ENCODE measurements around the gene LRRN1. TPM values are rescaled to one million over a fixed set of nuclear protein-coding genes. Genes with fewer than 3 reads are reported as not detected.

The LRRN1 gene
- polyA plus RNA-seq, 2 donors: 0.10 to 0.18 TPM

GRCh38 chr3:3802046-3802445, 2.8 kb downstream of the LRRN1 start:
- Histone ChIP-seq H3K9me3 (ENCODE audit: control insufficient read depth in 2 of 2, insufficient read depth in 1 of 2, low read depth in 1 of 2, low read length in 1 of 2) (no peaks in the 10 kb centered on the region), H3K4me3 (ENCODE audit: low read depth in 1 of 2, low read length in 2 of 2) (no peak overlapping the region)

GRCh38 chr3:3804560-3804959, 5.3 kb downstream of the LRRN1 start:
- peaks cover 6 to 7% of the 10 kb centered on the region in 2 donors for H3K4me1 ChIP-seq (ENCODE audit: control insufficient read depth in 2 of 2, insufficient read depth in 2 of 2, low read length in 1 of 2)
- WGBS, 2 donors: 85 to 90% methylated on average over 2 of the region's 2 CpGs

More at GRCh38 chr3:3802046-3802445, 2.8 kb downstream of the LRRN1 start:
- H3K27ac ChIP-seq (ENCODE audit: low read depth in 2 of 2, low read length in 1 of 2): no peak overlapping the region
- H3K27me3 ChIP-seq (ENCODE audit: control insufficient read depth in 1 of 2, insufficient read depth in 2 of 2, low read length in 2 of 2): peaks cover 0 to 3% of the 10 kb centered on the region in 2 donors
- no peaks in the 10 kb centered on the region for H3K36me3 ChIP-seq (ENCODE audit: control insufficient read depth in 2 of 2, insufficient read depth in 2 of 2, low read length in 1 of 2)
- peaks cover 7 to 10% of the 10 kb centered on the region in 2 donors for H3K4me1 ChIP-seq (ENCODE audit: control insufficient read depth in 2 of 2, insufficient read depth in 2 of 2, low read length in 1 of 2)
- 84 to 85% methylated on average over 13 of the region's 13 CpGs for WGBS, 2 donors

GRCh38 chr3:3806092-3806491, 6.9 kb downstream of the LRRN1 start:
- WGBS, 2 donors: 94% methylated on average over 7 of the region's 7 CpGs
- Histone ChIP-seq H3K27me3 (ENCODE audit: control insufficient read depth in 1 of 2, insufficient read depth in 2 of 2, low read length in 2 of 2) (no peaks in the 10 kb centered on the region), H3K4me1 (ENCODE audit: control insufficient read depth in 2 of 2, insufficient read depth in 2 of 2, low read length in 1 of 2) (no peaks in the 10 kb centered on the region), H3K36me3 (ENCODE audit: control insufficient read depth in 2 of 2, insufficient read depth in 2 of 2, low read length in 1 of 2) (no peaks in the 10 kb centered on the region), H3K4me3 (ENCODE audit: low read depth in 1 of 2, low read length in 2 of 2) (no peak overlapping the region), H3K9me3 (ENCODE audit: control insufficient read depth in 2 of 2, insufficient read depth in 1 of 2, low read depth in 1 of 2, low read length in 1 of 2) (no peaks in the 10 kb centered on the region), H3K27ac (ENCODE audit: low read depth in 2 of 2, low read length in 1 of 2) (no peak overlapping the region)

More at GRCh38 chr3:3804560-3804959, 5.3 kb downstream of the LRRN1 start:
- Histone ChIP-seq H3K36me3 (ENCODE audit: control insufficient read depth in 2 of 2, insufficient read depth in 2 of 2, low read length in 1 of 2) (no peaks in the 10 kb centered on the region), H3K9me3 (ENCODE audit: control insufficient read depth in 2 of 2, insufficient read depth in 1 of 2, low read depth in 1 of 2, low read length in 1 of 2) (no peaks in the 10 kb centered on the region), H3K27ac (ENCODE audit: low read depth in 2 of 2, low read length in 1 of 2) (no peak overlapping the region), H3K27me3 (ENCODE audit: control insufficient read depth in 1 of 2, insufficient read depth in 2 of 2, low read length in 2 of 2) (peaks cover 0 to 3% of the 10 kb centered on the region in 2 donors), H3K4me3 (ENCODE audit: low read depth in 1 of 2, low read length in 2 of 2) (no peak overlapping the region)

GRCh38 chr3:3806856-3807255, 7.6 kb downstream of the LRRN1 start:
- Histone ChIP-seq H3K4me1 (ENCODE audit: control insufficient read depth in 2 of 2, insufficient read depth in 2 of 2, low read length in 1 of 2) (no peaks in the 10 kb centered on the region), H3K4me3 (ENCODE audit: low read depth in 1 of 2, low read length in 2 of 2) (no peak overlapping the region), H3K27me3 (ENCODE audit: control insufficient read depth in 1 of 2, insufficient read depth in 2 of 2, low read length in 2 of 2) (no peaks in the 10 kb centered on the region), H3K27ac (ENCODE audit: low read depth in 2 of 2, low read length in 1 of 2) (no peak overlapping the region), H3K36me3 (ENCODE audit: control insufficient read depth in 2 of 2, insufficient read depth in 2 of 2, low read length in 1 of 2) (no peaks in the 10 kb centered on the region), H3K9me3 (ENCODE audit: control insufficient read depth in 2 of 2, insufficient read depth in 1 of 2, low read depth in 1 of 2, low read length in 1 of 2) (no peaks in the 10 kb centered on the region)
- 90 to 94% methylated on average over 6 of the region's 6 CpGs for WGBS, 2 donors

- peaks cover 0 to 4% of the 10 kb centered on the region in 2 donors for H3K36me3 ChIP-seq (ENCODE audit: control insufficient read depth in 2 of 2, insufficient read depth in 2 of 2, low read length in 1 of 2)
- no peak overlapping the region for H3K27ac ChIP-seq (ENCODE audit: low read depth in 2 of 2, low read length in 1 of 2)
- no peaks in the 10 kb centered on the region for H3K27me3 ChIP-seq (ENCODE audit: control insufficient read depth in 1 of 2, insufficient read depth in 2 of 2, low read length in 2 of 2)
- H3K4me1 ChIP-seq (ENCODE audit: control insufficient read depth in 2 of 2, insufficient read depth in 2 of 2, low read length in 1 of 2): no peaks in the 10 kb centered on the region
- no peak overlapping the region for H3K4me3 ChIP-seq (ENCODE audit: low read depth in 1 of 2, low read length in 2 of 2)
- WGBS, 2 donors: 91 to 94% methylated on average over 5 of the region's 5 CpGs
- no peaks in the 10 kb centered on the region for H3K9me3 ChIP-seq (ENCODE audit: control insufficient read depth in 2 of 2, insufficient read depth in 1 of 2, low read depth in 1 of 2, low read length in 1 of 2)
Observed at GRCh38 chr3:3813013-3813412, 13.8 kb downstream of the LRRN1 start.

- 86 to 91% methylated on average over 1 of the region's 1 CpG for WGBS, 2 donors
- Histone ChIP-seq H3K4me3 (ENCODE audit: low read depth in 1 of 2, low read length in 2 of 2) (no peak overlapping the region), H3K9me3 (ENCODE audit: control insufficient read depth in 2 of 2, insufficient read depth in 1 of 2, low read depth in 1 of 2, low read length in 1 of 2) (no peaks in the 10 kb centered on the region), H3K27ac (ENCODE audit: low read depth in 2 of 2, low read length in 1 of 2) (no peak overlapping the region), H3K4me1 (ENCODE audit: control insufficient read depth in 2 of 2, insufficient read depth in 2 of 2, low read length in 1 of 2) (no peaks in the 10 kb centered on the region), H3K36me3 (ENCODE audit: control insufficient read depth in 2 of 2, insufficient read depth in 2 of 2, low read length in 1 of 2) (peaks cover 0 to 4% of the 10 kb centered on the region in 2 donors), H3K27me3 (ENCODE audit: control insufficient read depth in 1 of 2, insufficient read depth in 2 of 2, low read length in 2 of 2) (no peaks in the 10 kb centered on the region)
Observed at GRCh38 chr3:3815206-3815605, 16.0 kb downstream of the LRRN1 start.

GRCh38 chr3:3816034-3816433, 16.8 kb downstream of the LRRN1 start:
- Histone ChIP-seq H3K4me3 (ENCODE audit: low read depth in 1 of 2, low read length in 2 of 2) (no peak overlapping the region), H3K9me3 (ENCODE audit: control insufficient read depth in 2 of 2, insufficient read depth in 1 of 2, low read depth in 1 of 2, low read length in 1 of 2) (no peaks in the 10 kb centered on the region), H3K36me3 (ENCODE audit: control insufficient read depth in 2 of 2, insufficient read depth in 2 of 2, low read length in 1 of 2) (peaks cover 0 to 4% of the 10 kb centered on the region in 2 donors), H3K4me1 (ENCODE audit: control insufficient read depth in 2 of 2, insufficient read depth in 2 of 2, low read length in 1 of 2) (no peaks in the 10 kb centered on the region), H3K27ac (ENCODE audit: low read depth in 2 of 2, low read length in 1 of 2) (no peak overlapping the region), H3K27me3 (ENCODE audit: control insufficient read depth in 1 of 2, insufficient read depth in 2 of 2, low read length in 2 of 2) (no peaks in the 10 kb centered on the region)
- WGBS, 2 donors: 93 to 96% methylated on average over 1 of the region's 1 CpG

GRCh38 chr3:3817865-3818264, 18.6 kb downstream of the LRRN1 start:
- Histone ChIP-seq H3K9me3 (ENCODE audit: control insufficient read depth in 2 of 2, insufficient read depth in 1 of 2, low read depth in 1 of 2, low read length in 1 of 2) (no peaks in the 10 kb centered on the region), H3K4me1 (ENCODE audit: control insufficient read depth in 2 of 2, insufficient read depth in 2 of 2, low read length in 1 of 2) (no peaks in the 10 kb centered on the region), H3K4me3 (ENCODE audit: low read depth in 1 of 2, low read length in 2 of 2) (no peak overlapping the region), H3K27me3 (ENCODE audit: control insufficient read depth in 1 of 2, insufficient read depth in 2 of 2, low read length in 2 of 2) (no peaks in the 10 kb centered on the region), H3K27ac (ENCODE audit: low read depth in 2 of 2, low read length in 1 of 2) (no peak overlapping the region), H3K36me3 (ENCODE audit: control insufficient read depth in 2 of 2, insufficient read depth in 2 of 2, low read length in 1 of 2) (peaks cover 0 to 4% of the 10 kb centered on the region in 2 donors)
- WGBS, 2 donors: 58 to 76% methylated on average over 5 of the region's 5 CpGs

- WGBS, 2 donors: 71 to 80% methylated on average over 4 of the region's 4 CpGs
- no peak overlapping the region for H3K27ac ChIP-seq (ENCODE audit: low read depth in 2 of 2, low read length in 1 of 2)
- H3K4me1 ChIP-seq (ENCODE audit: control insufficient read depth in 2 of 2, insufficient read depth in 2 of 2, low read length in 1 of 2): no peaks in the 10 kb centered on the region
- peaks cover 0 to 1% of the 10 kb centered on the region in 2 donors for H3K36me3 ChIP-seq (ENCODE audit: control insufficient read depth in 2 of 2, insufficient read depth in 2 of 2, low read length in 1 of 2)
- H3K9me3 ChIP-seq (ENCODE audit: control insufficient read depth in 2 of 2, insufficient read depth in 1 of 2, low read depth in 1 of 2, low read length in 1 of 2): no peaks in the 10 kb centered on the region
- no peaks in the 10 kb centered on the region for H3K27me3 ChIP-seq (ENCODE audit: control insufficient read depth in 1 of 2, insufficient read depth in 2 of 2, low read length in 2 of 2)
- no peak overlapping the region for H3K4me3 ChIP-seq (ENCODE audit: low read depth in 1 of 2, low read length in 2 of 2)
Observed at GRCh38 chr3:3821777-3822176, 22.5 kb downstream of the LRRN1 start.

- H3K9me3 ChIP-seq (ENCODE audit: control insufficient read depth in 2 of 2, insufficient read depth in 1 of 2, low read depth in 1 of 2, low read length in 1 of 2): no peaks in the 10 kb centered on the region
- no peaks in the 10 kb centered on the region for H3K27me3 ChIP-seq (ENCODE audit: control insufficient read depth in 1 of 2, insufficient read depth in 2 of 2, low read length in 2 of 2)
- no peak overlapping the region for H3K4me3 ChIP-seq (ENCODE audit: low read depth in 1 of 2, low read length in 2 of 2)
- no peak overlapping the region for H3K27ac ChIP-seq (ENCODE audit: low read depth in 2 of 2, low read length in 1 of 2)
- no peaks in the 10 kb centered on the region for H3K4me1 ChIP-seq (ENCODE audit: control insufficient read depth in 2 of 2, insufficient read depth in 2 of 2, low read length in 1 of 2)
- 74 to 79% methylated on average over 3 of the region's 3 CpGs for WGBS, 2 donors
- no peaks in the 10 kb centered on the region for H3K36me3 ChIP-seq (ENCODE audit: control insufficient read depth in 2 of 2, insufficient read depth in 2 of 2, low read length in 1 of 2)
Observed at GRCh38 chr3:3825035-3825434, 25.8 kb downstream of the LRRN1 start.
